MM.1S (cell line): ENCODE results near the gene TBX4.

ENCODE experiments used
- DNase-seq: peaks from one replicate; pipeline ENCODE4 v3.0.0-alpha.2; 2015
- H2AFZ ChIP-seq: fragments of 300-600 bp; sonication (generic); 2 replicates; pipeline ENCODE4 v1.6.0; 2016; ENCODE audit warnings: antibody characterized with exemption, low read length
- H3F3A ChIP-seq: fragments of 300-600 bp; sonication (generic); 2 replicates; pipeline ENCODE4 v1.6.1; 2016; ENCODE audit warnings: mild to moderate bottlenecking, antibody characterized with exemption, low read length, moderate library complexity, mixed read lengths; ENCODE audit not compliant: insufficient read depth
- H3K27ac ChIP-seq: fragments of 300-600 bp; sonication (generic); 2 replicates; pipeline ENCODE4 v1.5.1; 2016; ENCODE audit warnings: mild to moderate bottlenecking, low read length
- H3K27me3 ChIP-seq: fragments of 300-600 bp; sonication (generic); replicated peaks from 2 replicates; pipeline ENCODE4 v1.6.0; 2016; ENCODE audit warnings: low read length; ENCODE audit not compliant: insufficient read depth
- H3K36me3 ChIP-seq: fragments of 300-600 bp; sonication (generic); replicated peaks from 2 replicates; pipeline ENCODE4 v1.6.1; 2016; ENCODE audit warnings: mild to moderate bottlenecking, low read length, mixed read lengths; ENCODE audit not compliant: insufficient read depth
- H3K4me1 ChIP-seq: fragments of 300-600 bp; sonication (generic); 2 replicates; pipeline ENCODE4 v1.6.1; 2016; ENCODE audit warnings: low read length, mixed read lengths
- H3K4me2 ChIP-seq: fragments of 300-600 bp; sonication (generic); 2 replicates; pipeline ENCODE4 v1.6.0; 2016; ENCODE audit warnings: low read depth, low read length
- H3K4me3 ChIP-seq: fragments of 300-600 bp; sonication (generic); 2 replicates; pipeline ENCODE4 v1.5.1; 2016; ENCODE audit warnings: low read length, mixed read lengths
- H3K79me2 ChIP-seq: fragments of 300-600 bp; sonication (generic); 2 replicates; pipeline ENCODE4 v1.6.1; 2016; ENCODE audit warnings: mixed run types, low read length, mixed read lengths
- H3K9ac ChIP-seq: fragments of 300-600 bp; sonication (generic); 2 replicates; pipeline ENCODE4 v1.6.1; 2016; ENCODE audit warnings: low read length, mixed read lengths
- H3K9me2 ChIP-seq: fragments of 300-600 bp; sonication (generic); replicated peaks from 2 replicates; pipeline ENCODE4 v1.6.1; 2016; ENCODE audit warnings: mild to moderate bottlenecking, low read length, mixed read lengths; ENCODE audit not compliant: insufficient read depth
- H3K9me3 ChIP-seq: fragments of 300-600 bp; sonication (generic); replicated peaks from 2 replicates; pipeline ENCODE4 v1.6.1; 2016; ENCODE audit warnings: mild to moderate bottlenecking, low read length, mixed read lengths; ENCODE audit not compliant: insufficient read depth
- H4K20me1 ChIP-seq: fragments of 300-600 bp; sonication (generic); 2 replicates; pipeline ENCODE4 v1.6.1; 2016; ENCODE audit warnings: mild to moderate bottlenecking, low read length, moderate library complexity, mixed read lengths; ENCODE audit not compliant: insufficient read depth
- CTCF ChIP-seq: fragments of 300-600 bp; sonication (generic); IDR thresholded peaks from 2 replicates; pipeline ENCODE4 v1.5.1; 2016; ENCODE audit warnings: antibody characterized with exemption, low read length, mixed read lengths
- EZH2 ChIP-seq: fragments of 300-600 bp; sonication (generic); optimal IDR thresholded peaks from 2 replicates; pipeline ENCODE3; 2017; ENCODE audit warnings: low read depth, mild to moderate bottlenecking, antibody characterized with exemption, low read length, mixed read lengths
- EZH2phosphoT487 ChIP-seq: fragments of 300-600 bp; sonication (generic); IDR thresholded peaks from 2 replicates; pipeline ENCODE4 v1.6.1; 2018; ENCODE audit warnings: antibody characterized with exemption, low read length

TBX4 gene

GRCh38 chr17:61418449-61418848 is 33.8 kb upstream of the TBX4 start:
- DNase-seq: no peak
- no peak overlapping the region for H2AFZ ChIP-seq
- no peak overlapping the region for H3K9ac ChIP-seq
- H3K4me1 ChIP-seq: no peaks in the 10 kb centered on the region
- H4K20me1 ChIP-seq: no peaks in the 10 kb centered on the region
- no peak overlapping the region for H3K27ac ChIP-seq
- no peaks in the 10 kb centered on the region for H3K36me3 ChIP-seq
- no peaks in the 10 kb centered on the region for H3F3A ChIP-seq
- H3K9me2 ChIP-seq: no peaks in the 10 kb centered on the region
- H3K79me2 ChIP-seq: no peaks in the 10 kb centered on the region
- H3K27me3 ChIP-seq: no peaks in the 10 kb centered on the region
- no peak overlapping the region for H3K4me3 ChIP-seq
- TF ChIP-seq EZH2 (no peak), CTCF (no peak), EZH2phosphoT487 (no peak)
- no peak overlapping the region for H3K4me2 ChIP-seq
- H3K9me3 ChIP-seq: no peaks in the 10 kb centered on the region

- Histone ChIP-seq H3K27me3 (no peaks in the 10 kb centered on the region), H3K9me2 (no peaks in the 10 kb centered on the region), H3K9ac (no peak overlapping the region), H3K9me3 (no peaks in the 10 kb centered on the region), H3F3A (no peaks in the 10 kb centered on the region), H3K4me1 (no peaks in the 10 kb centered on the region), H3K79me2 (no peaks in the 10 kb centered on the region), H3K27ac (no peak overlapping the region), H4K20me1 (no peaks in the 10 kb centered on the region), H3K36me3 (no peaks in the 10 kb centered on the region), H3K4me2 (no peak overlapping the region), H3K4me3 (no peak overlapping the region), H2AFZ (no peak overlapping the region)
- no peak for DNase-seq
- TF ChIP-seq EZH2: no peak
- no peak for TF ChIP-seq CTCF
- TF ChIP-seq EZH2phosphoT487: no peak
These were observed 32.7 kb upstream of the TBX4 start for GRCh38 chr17:61419496-61420046.

DNA sequence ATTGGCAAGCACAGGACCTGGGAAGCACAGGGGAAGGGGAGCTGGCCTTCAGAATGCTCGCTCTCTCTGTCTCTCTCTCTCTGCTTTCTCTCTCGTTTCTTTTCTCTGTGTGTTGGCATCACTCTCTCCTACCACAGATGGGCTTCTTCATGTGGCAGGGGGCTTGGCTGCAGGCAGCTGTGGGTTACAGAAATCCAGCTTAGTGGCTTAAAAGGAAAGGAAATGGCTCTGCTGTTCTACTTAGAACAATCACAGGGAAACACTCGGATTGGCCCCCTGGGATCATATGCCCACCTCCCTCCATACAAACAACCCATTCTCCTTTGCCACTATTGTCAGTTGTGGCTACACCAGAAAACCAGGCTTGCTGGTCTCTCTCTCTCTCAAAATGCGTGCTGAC is 32.2 kb upstream of the TBX4 start:
- H4K20me1 ChIP-seq: no peaks in the 10 kb centered on the region
- no peak overlapping the region for H3K4me2 ChIP-seq
- no peak overlapping the region for H3K9ac ChIP-seq
- H3F3A ChIP-seq: no peaks in the 10 kb centered on the region
- H3K4me3 ChIP-seq: no peak overlapping the region
- H3K36me3 ChIP-seq: no peaks in the 10 kb centered on the region
- no peak for DNase-seq
- H3K9me3 ChIP-seq: no peaks in the 10 kb centered on the region
- TF ChIP-seq EZH2phosphoT487 (no peak), CTCF (no peak)
- H3K4me1 ChIP-seq: no peaks in the 10 kb centered on the region
- no peaks in the 10 kb centered on the region for H3K79me2 ChIP-seq
- H3K27me3 ChIP-seq: no peaks in the 10 kb centered on the region
- no peak overlapping the region for H3K27ac ChIP-seq
- no peak overlapping the region for H2AFZ ChIP-seq
- no peaks in the 10 kb centered on the region for H3K9me2 ChIP-seq
